GM21390 (cell line): Measurements from ENCODE around the gene TMEM234.
"Not testable (repeated sequence)": the region's sequence is repeated elsewhere in the genome, so short reads cannot be mapped to it uniquely, and the experiment has no call there.

Source experiments
- ATAC-seq: cut with Tn5 transposase; IDR thresholded peaks from one replicate; pipeline ENCODE4 v1.9.1; 2021; ENCODE audit not compliant: unreplicated experiment

TMEM234 gene

GRCh38 chr1:32221980-32222755 lies at the start of gene TMEM234, which contains the start of gene EIF3I:
TSS of gene TMEM234 (minus strand) at chr1:32222353. CDS start at chr1:32222322, 31 bp downstream.
TSS of gene EIF3I (plus strand) at chr1:32222407. CDS start at chr1:32222442, 35 bp downstream.
- peak; percentile 92 for ATAC-seq

GRCh38 chr1:32269744-32270143 lies 47.6 kb upstream of the TMEM234 start:
- no peak for ATAC-seq

GRCh38 chr1:32266921-32267591 lies 44.9 kb upstream of the TMEM234 start:
- ATAC-seq, result no peak

- no peak for ATAC-seq
Observed at GRCh38 chr1:32265846-32266245, 43.7 kb upstream of the TMEM234 start.

- ATAC-seq, result no peak
Observed at GRCh38 chr1:32263744-32264143, 41.6 kb upstream of the TMEM234 start.

GRCh38 chr1:32263236-32263593 lies 41.1 kb upstream of the TMEM234 start:
- not testable (repeated sequence) for ATAC-seq

GRCh38 chr1:32257227-32257508 lies 35.0 kb upstream of the TMEM234 start:
- ATAC-seq, result no peak

GRCh38 chr1:32256473-32257226 lies 34.5 kb upstream of the TMEM234 start:
- ATAC-seq, result no peak

GRCh38 chr1:32255072-32256071 lies 33.2 kb upstream of the TMEM234 start:
- ATAC-seq, result no peak

GRCh38 chr1:32250893-32251716 lies 29.0 kb upstream of the TMEM234 start, which contains the start of gene LCK:
TSS of gene LCK (plus strand) at chr1:32251265. CDS start at chr1:32274330, 23,065 bp downstream.
- ATAC-seq, result peak; percentile 30

GRCh38 chr1:32249831-32250525 lies 27.8 kb upstream of the TMEM234 start:
- peak; percentile 44 for ATAC-seq

- ATAC-seq, result no peak
Observed at GRCh38 chr1:32247983-32248889, 26.1 kb upstream of the TMEM234 start.

GRCh38 chr1:32247452-32247851 lies 25.3 kb upstream of the TMEM234 start:
- ATAC-seq, result no peak

- ATAC-seq, result no peak
Observed at GRCh38 chr1:32246888-32247273, 24.7 kb upstream of the TMEM234 start, which contains the start of gene FAM167B. TSS of gene FAM167B (plus strand) at chr1:32247222. CDS start at chr1:32247422, 200 bp downstream.

- ATAC-seq, result no peak
Observed at GRCh38 chr1:32242341-32242851, 20.2 kb upstream of the TMEM234 start.

- ATAC-seq, result no peak
Observed at GRCh38 chr1:32241001-32241763, 19.0 kb upstream of the TMEM234 start.
